ENCODE measurements around the gene NFU1. TPM values are rescaled to one million over a fixed set of nuclear protein-coding genes. Genes with fewer than 3 reads are reported as not detected.
"Not testable (repeated sequence)": the region's sequence is repeated elsewhere in the genome, so short reads cannot be mapped to it uniquely, and the experiment has no call there.

Gene NFU1
- total and polyA plus RNA-seq, 11 donors = 61.5 to 156 (median 110) TPM

GRCh38 chr2:69358914-69359313 is 78.3 kb downstream of the NFU1 start:
- peaks cover 0 to 100% (median 98%) of the 10 kb centered on the region in 9 donors for H3K36me3 ChIP-seq
- intact Hi-C loops (cut with DNase I) = no loop called here
- H3K27me3 ChIP-seq = no peaks in the 10 kb centered on the region
- H3K4me3 ChIP-seq = no peak overlapping the region
- TF ChIP-seq POLR2A (IDR thresholded peaks at IDR 0.05) = no peak
- TF ChIP-seq CTCF (IDR thresholded peaks at IDR 0.05) = no peak
- DNase-seq = no peak
- no peak overlapping the region for H3K27ac ChIP-seq
- WGBS, 4 donors = 66 to 85% (median 80%) methylated on average over 3 of the region's 3 CpGs
- H3K4me1 ChIP-seq = no peaks in the 10 kb centered on the region
- ATAC-seq = no peak
- no peaks in the 10 kb centered on the region for H3K9me3 ChIP-seq

GRCh38 chr2:69356471-69356870 is 80.8 kb downstream of the NFU1 start:
- 93 to 98% (median 96%) methylated on average over 5 of the region's 5 CpGs for WGBS, 4 donors
- DNase-seq (no peak), ATAC-seq (no peak)
- Histone ChIP-seq H3K9me3 (no peaks in the 10 kb centered on the region), H3K36me3 (peaks cover 0 to 100% (median 95%) of the 10 kb centered on the region in 9 donors), H3K4me3 (no peak overlapping the region), H3K27ac (no peak overlapping the region), H3K4me1 (no peaks in the 10 kb centered on the region), H3K27me3 (no peaks in the 10 kb centered on the region)
- intact Hi-C loops (cut with DNase I) = no loop called here
- TF ChIP-seq CTCF (IDR thresholded peaks at IDR 0.05) = no peak
- no peak for TF ChIP-seq POLR2A (IDR thresholded peaks at IDR 0.05)

- H3K27ac ChIP-seq; H3K27me3 ChIP-seq; ATAC-seq; H3K4me3 ChIP-seq; H3K9me3 ChIP-seq; H3K4me1 ChIP-seq; intact Hi-C loops (cut with DNase I); DNase-seq: not testable (repeated sequence)
- H3K36me3 ChIP-seq = peaks cover 0 to 100% (median 95%) of the 10 kb centered on the region in 9 donors
- 80 to 92% (median 88%) methylated on average over 3 of the region's 3 CpGs for WGBS, 4 donors
Observed at GRCh38 chr2:69354976-69355375, 82.3 kb downstream of the NFU1 start.

GRCh38 chr2:69353360-69353759 is 83.9 kb downstream of the NFU1 start:
- peak in 3 of 4 donors; percentile 36 to 78 (median 75) for ATAC-seq
- WGBS, 4 donors = 85 to 86% (median 86%) methylated on average over 5 of the region's 5 CpGs
- no peak for TF ChIP-seq POLR2A (IDR thresholded peaks at IDR 0.05)
- TF ChIP-seq CTCF (IDR thresholded peaks at IDR 0.05) = no peak
- Histone ChIP-seq H3K27me3 (no peaks in the 10 kb centered on the region), H3K9me3 (no peaks in the 10 kb centered on the region), H3K36me3 (peaks cover 0 to 100% (median 95%) of the 10 kb centered on the region in 9 donors), H3K27ac (no peak overlapping the region), H3K4me3 (no peak overlapping the region), H3K4me1 (no peaks in the 10 kb centered on the region)
- intact Hi-C loops (cut with DNase I) = no loop called here
- DNase-seq = no peak

- ATAC-seq (no peak), DNase-seq (no peak)
- H3K4me1 ChIP-seq = no peaks in the 10 kb centered on the region
- no peaks in the 10 kb centered on the region for H3K27me3 ChIP-seq
- no peaks in the 10 kb centered on the region for H3K9me3 ChIP-seq
- 95 to 98% (median 97%) methylated on average over 1 of the region's 1 CpG for WGBS, 4 donors
- TF ChIP-seq POLR2A (IDR thresholded peaks at IDR 0.05) = no peak
- no peak for TF ChIP-seq CTCF (IDR thresholded peaks at IDR 0.05)
- H3K36me3 ChIP-seq = peaks cover 0 to 100% (median 96%) of the 10 kb centered on the region in 9 donors
- H3K27ac ChIP-seq = no peak overlapping the region
- no peak overlapping the region for H3K4me3 ChIP-seq
- intact Hi-C loops (cut with DNase I) = no loop called here
Observed at GRCh38 chr2:69348781-69349180, 88.5 kb downstream of the NFU1 start.
